Esophagus squamous epithelium (tissue), 4 donors: ENCODE data around the gene PHACTR3.

Experiments used
- POLR2A ChIP-seq, 4 donors: fragments of 450-650 bp; IDR thresholded peaks; one replicate each; pipeline ENCODE4 v1.6.1; 2017; ENCODE audit warnings: antibody characterized with exemption in 4 of 4, mild to moderate bottlenecking in 4 of 4, moderate library complexity in 3 of 4
- TF ChIP-seq, protein P1 (sequence below), 6 experiments: fragments of 450-650 bp in 4 of 6; fragments of 200-600 bp in 2 of 6; sonication (generic) in 2 of 6; IDR thresholded peaks; one replicate each; pipeline ENCODE4 v1.5.1; 2016 to 2019; ENCODE audit warnings: antibody characterized with exemption in 6 of 6, mild to moderate bottlenecking in 4 of 6, moderate library complexity in 4 of 6

- TF ChIP-seq, protein P1, sequence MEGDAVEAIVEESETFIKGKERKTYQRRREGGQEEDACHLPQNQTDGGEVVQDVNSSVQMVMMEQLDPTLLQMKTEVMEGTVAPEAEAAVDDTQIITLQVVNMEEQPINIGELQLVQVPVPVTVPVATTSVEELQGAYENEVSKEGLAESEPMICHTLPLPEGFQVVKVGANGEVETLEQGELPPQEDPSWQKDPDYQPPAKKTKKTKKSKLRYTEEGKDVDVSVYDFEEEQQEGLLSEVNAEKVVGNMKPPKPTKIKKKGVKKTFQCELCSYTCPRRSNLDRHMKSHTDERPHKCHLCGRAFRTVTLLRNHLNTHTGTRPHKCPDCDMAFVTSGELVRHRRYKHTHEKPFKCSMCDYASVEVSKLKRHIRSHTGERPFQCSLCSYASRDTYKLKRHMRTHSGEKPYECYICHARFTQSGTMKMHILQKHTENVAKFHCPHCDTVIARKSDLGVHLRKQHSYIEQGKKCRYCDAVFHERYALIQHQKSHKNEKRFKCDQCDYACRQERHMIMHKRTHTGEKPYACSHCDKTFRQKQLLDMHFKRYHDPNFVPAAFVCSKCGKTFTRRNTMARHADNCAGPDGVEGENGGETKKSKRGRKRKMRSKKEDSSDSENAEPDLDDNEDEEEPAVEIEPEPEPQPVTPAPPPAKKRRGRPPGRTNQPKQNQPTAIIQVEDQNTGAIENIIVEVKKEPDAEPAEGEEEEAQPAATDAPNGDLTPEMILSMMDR (IDR thresholded peaks at IDR 0.05), result no peak
- no peak for TF ChIP-seq POLR2A (IDR thresholded peaks at IDR 0.05)
These were observed 227.6 kb downstream of the PHACTR3 start for GRCh38 chr20:59831916-59832270.
